ENCODE measurements around the gene AQP5.
"Not testable (repeated sequence)": the region's sequence is repeated elsewhere in the genome, so short reads cannot be mapped to it uniquely, and the experiment has no call there.

The AQP5 gene

DNA sequence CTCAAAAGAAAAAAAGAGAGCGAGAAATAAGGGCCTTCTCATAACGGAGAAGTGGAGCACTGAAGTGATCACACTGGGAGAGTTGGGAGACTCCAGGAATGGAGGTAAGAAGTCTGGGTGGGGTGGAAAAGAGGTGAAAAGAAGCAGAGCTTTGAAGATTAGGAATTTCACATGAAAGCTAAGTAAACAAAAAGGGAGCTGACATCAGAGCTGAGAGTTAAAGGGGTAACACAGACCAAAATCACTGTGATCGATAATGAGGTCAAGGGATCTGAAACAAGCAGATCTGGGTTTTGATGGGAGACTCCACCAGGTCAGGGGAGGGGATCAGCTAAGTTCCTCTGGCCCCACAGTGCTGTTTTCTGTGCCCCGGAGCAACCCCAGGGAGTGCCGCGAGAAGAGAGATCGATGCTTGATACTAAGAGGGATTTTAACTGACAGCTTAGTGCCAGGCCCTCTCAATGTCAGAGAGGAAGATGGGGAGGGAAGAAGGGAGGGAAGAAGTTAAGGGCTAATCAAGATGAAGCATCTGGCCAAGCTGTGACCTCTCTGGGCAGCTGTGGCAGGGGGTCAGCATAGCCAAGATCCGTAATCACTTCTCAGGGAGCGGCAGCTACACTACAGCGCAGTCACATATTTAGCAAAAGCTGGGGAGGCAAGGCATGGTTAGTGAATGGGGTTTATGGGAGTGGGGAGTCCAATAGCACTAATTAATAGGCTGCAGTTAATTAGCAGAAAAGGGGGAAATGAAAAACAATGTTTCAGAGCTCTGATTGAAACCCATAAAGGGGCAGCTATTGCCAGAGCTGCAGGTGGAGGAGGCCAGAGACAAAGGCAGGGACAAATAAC is 19.1 kb downstream of the AQP5 start:
- Histone ChIP-seq H3K27ac (ENCODE audit: low read length) (no peak overlapping the region), H3K4me3 (ENCODE audit: low read length) (no peak overlapping the region), H3K36me3 (ENCODE audit: control insufficient read depth, low read depth, low read length) (no peaks in the 10 kb centered on the region), H3K27me3 (ENCODE audit: control insufficient read depth, insufficient read depth, low read length) (no peaks in the 10 kb centered on the region), H3K4me1 (ENCODE audit: control insufficient read depth, low read depth, low read length) (peaks cover 14% of the 10 kb centered on the region), H3K9me3 (ENCODE audit: control insufficient read depth, low read depth, low read length) (no peaks in the 10 kb centered on the region), H3K9ac (ENCODE audit: low read length) (no peak overlapping the region)

DNA sequence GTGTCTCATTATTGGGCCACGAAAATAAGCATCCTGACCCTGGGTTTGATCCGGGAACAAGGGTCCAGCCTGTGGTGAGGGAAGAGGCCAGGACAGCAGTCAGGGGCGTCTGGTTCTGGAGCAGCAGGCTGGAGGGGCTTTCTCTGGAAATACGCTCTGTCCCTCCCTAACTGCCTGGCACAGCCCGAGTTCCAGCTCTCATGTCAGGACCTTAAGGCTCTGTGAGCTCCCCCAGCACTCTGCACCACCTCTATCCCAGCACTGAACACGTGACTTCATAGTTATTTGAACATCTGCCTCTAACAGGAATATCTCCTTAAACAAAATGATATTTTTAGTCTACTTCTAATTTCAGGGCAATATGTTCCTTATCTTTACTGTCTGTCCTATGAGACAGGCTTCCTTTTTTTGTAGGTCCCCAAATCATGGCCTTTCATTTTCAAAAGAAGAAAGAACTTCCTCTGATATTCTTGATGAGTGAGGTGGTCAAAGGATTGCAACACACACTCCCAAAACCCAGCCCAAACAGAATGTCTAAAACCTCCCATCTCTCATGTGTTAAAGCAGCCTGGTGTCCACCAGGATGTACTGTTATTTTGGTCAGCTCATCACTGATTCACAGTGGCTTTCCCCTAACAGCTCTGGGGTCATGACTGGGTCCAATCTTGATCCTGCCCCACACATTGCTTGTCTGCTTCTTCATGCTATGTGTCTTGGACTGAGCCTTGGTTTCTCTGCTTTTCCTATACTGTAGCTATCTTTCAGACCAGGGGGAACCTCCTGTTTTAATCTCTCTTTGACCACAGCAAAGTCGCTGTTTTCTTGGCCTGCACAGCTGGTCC is 20.8 kb downstream of the AQP5 start:
- Histone ChIP-seq H3K27ac (ENCODE audit: low read length) (no peak overlapping the region), H3K4me1 (ENCODE audit: control insufficient read depth, low read depth, low read length) (peaks cover 17% of the 10 kb centered on the region), H3K4me3 (ENCODE audit: low read length) (no peak overlapping the region), H3K27me3 (ENCODE audit: control insufficient read depth, insufficient read depth, low read length) (no peaks in the 10 kb centered on the region), H3K36me3 (ENCODE audit: control insufficient read depth, low read depth, low read length) (peaks cover 3% of the 10 kb centered on the region), H3K9ac (ENCODE audit: low read length) (no peak overlapping the region), H3K9me3 (ENCODE audit: control insufficient read depth, low read depth, low read length) (no peaks in the 10 kb centered on the region)

DNA sequence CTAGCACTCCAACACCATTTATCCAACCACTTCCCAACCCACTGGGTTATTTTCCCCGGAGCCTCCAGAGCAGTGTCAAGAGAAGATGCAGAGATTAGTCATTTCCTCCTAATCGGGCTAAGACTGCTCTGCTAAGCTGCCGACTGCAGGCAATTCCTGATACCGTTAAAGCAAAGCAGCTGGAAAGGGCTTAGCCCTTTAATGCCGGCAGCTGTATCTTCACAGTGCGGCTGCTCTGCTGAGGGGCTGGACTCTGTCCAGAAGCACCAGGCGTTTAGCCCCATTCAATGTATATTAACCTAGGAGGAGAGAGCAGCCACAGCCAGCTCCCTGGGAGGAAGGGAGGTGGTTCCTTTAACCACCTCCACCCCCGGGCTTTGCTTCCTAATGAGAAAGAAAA is 22.2 kb downstream of the AQP5 start:
- Histone ChIP-seq H3K36me3 (ENCODE audit: control insufficient read depth, low read depth, low read length) (peaks cover 15% of the 10 kb centered on the region), H3K4me1 (ENCODE audit: control insufficient read depth, low read depth, low read length) (peaks cover 13% of the 10 kb centered on the region), H3K9me3 (ENCODE audit: control insufficient read depth, low read depth, low read length) (no peaks in the 10 kb centered on the region), H3K27ac (ENCODE audit: low read length) (no peak overlapping the region), H3K4me3 (ENCODE audit: low read length) (no peak overlapping the region), H3K27me3 (ENCODE audit: control insufficient read depth, insufficient read depth, low read length) (no peaks in the 10 kb centered on the region), H3K9ac (ENCODE audit: low read length) (no peak overlapping the region)

DNA sequence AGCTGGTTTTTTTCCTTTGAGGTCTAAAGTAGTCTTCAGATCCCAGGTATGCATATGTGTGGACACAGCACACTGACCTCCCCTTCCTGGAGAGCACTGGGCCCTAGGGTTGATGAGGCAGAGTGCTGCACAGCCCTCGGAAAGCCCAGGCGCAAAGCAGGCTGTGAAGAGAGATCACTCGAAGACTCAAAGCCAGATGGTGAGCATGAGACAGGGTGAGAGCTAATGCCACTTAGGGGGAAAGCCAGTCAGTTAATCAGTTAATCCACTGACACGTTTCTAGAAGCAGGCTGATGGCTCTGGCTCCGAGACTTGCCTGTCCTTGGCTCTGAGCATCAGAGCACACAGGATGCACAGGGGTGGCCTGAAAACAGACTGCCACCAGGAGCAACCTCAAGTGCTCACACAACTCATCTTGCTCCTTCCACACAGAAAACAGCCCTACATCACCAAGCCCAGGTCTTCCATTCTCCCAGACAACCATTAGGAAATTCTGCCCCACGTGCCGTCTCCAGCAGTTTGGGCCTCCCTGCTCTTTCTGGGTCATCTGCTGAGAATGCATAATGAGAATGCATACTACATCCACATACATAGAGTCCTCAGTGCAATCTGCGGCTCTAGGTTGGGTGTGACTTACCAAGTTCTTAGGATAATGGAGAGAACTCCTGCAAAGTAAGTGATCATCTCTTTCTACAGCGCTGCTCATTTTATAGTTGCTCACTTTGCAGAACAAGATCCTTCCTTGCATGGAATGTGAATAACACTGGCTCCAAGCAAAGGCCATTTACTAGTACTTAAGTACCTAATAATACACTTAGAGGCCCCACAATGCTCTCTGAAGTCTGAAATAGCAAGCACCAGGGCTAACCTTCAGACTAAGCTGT is 23.0 kb downstream of the AQP5 start:
- Histone ChIP-seq H3K27me3 (ENCODE audit: control insufficient read depth, insufficient read depth, low read length) (no peaks in the 10 kb centered on the region), H3K27ac (ENCODE audit: low read length) (no peak overlapping the region), H3K9me3 (ENCODE audit: control insufficient read depth, low read depth, low read length) (no peaks in the 10 kb centered on the region), H3K4me3 (ENCODE audit: low read length) (no peak overlapping the region), H3K36me3 (ENCODE audit: control insufficient read depth, low read depth, low read length) (peaks cover 21% of the 10 kb centered on the region), H3K4me1 (ENCODE audit: control insufficient read depth, low read depth, low read length) (peaks cover 6% of the 10 kb centered on the region), H3K9ac (ENCODE audit: low read length) (no peak overlapping the region)

DNA sequence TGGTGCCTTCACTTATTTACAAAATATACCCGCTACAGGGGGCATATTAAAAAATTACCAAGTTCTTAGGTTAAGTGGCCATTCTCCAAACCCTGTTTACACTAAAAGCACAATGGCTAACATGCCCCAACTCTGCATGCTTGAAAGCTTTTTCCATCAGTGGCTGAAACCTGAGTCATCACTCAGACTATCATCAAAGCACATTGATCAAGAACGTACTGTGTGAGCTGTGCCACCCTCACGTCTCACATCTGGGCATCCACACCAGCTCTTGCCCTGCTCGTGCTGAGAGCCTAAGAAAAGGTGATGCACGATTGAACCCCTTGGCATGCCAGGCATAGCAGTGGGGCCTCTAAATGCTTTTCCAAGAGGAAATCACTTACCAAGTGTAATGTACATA is 24.3 kb downstream of the AQP5 start:
- H3K9me3 ChIP-seq (ENCODE audit: control insufficient read depth, low read depth, low read length), result no peaks in the 10 kb centered on the region
- H3K9ac ChIP-seq (ENCODE audit: low read length), result no peak overlapping the region
- peaks cover 5% of the 10 kb centered on the region for H3K4me1 ChIP-seq (ENCODE audit: control insufficient read depth, low read depth, low read length)
- no peaks in the 10 kb centered on the region for H3K27me3 ChIP-seq (ENCODE audit: control insufficient read depth, insufficient read depth, low read length)
- H3K36me3 ChIP-seq (ENCODE audit: control insufficient read depth, low read depth, low read length), result peaks cover 33% of the 10 kb centered on the region
- no peak overlapping the region for H3K4me3 ChIP-seq (ENCODE audit: low read length)
- no peak overlapping the region for H3K27ac ChIP-seq (ENCODE audit: low read length)

DNA sequence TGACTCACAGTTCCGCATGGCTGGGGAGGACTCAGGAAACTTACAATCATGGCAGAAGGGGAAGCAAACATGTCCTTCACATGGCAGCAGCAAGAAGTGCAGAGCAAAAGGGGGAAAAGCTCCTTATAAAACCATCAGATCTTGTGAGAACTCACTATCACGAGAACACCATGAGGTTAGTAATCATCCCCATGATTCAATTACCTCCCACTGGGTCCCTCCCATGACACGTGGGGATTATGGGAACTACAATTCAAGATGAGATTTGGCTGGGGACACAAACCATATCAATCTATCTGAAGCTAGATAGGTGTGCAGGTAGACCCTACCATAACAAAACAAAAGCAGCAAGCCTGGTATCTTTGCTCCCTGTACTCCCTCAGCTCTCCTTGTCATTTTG is 24.8 kb downstream of the AQP5 start:
- H3K36me3 ChIP-seq (ENCODE audit: control insufficient read depth, low read depth, low read length), result peaks cover 35% of the 10 kb centered on the region
- not testable (repeated sequence) for H3K27ac ChIP-seq (ENCODE audit: low read length); H3K4me1 ChIP-seq (ENCODE audit: control insufficient read depth, low read depth, low read length); H3K4me3 ChIP-seq (ENCODE audit: low read length); H3K27me3 ChIP-seq (ENCODE audit: control insufficient read depth, insufficient read depth, low read length); H3K9ac ChIP-seq (ENCODE audit: low read length); H3K9me3 ChIP-seq (ENCODE audit: control insufficient read depth, low read depth, low read length)

DNA sequence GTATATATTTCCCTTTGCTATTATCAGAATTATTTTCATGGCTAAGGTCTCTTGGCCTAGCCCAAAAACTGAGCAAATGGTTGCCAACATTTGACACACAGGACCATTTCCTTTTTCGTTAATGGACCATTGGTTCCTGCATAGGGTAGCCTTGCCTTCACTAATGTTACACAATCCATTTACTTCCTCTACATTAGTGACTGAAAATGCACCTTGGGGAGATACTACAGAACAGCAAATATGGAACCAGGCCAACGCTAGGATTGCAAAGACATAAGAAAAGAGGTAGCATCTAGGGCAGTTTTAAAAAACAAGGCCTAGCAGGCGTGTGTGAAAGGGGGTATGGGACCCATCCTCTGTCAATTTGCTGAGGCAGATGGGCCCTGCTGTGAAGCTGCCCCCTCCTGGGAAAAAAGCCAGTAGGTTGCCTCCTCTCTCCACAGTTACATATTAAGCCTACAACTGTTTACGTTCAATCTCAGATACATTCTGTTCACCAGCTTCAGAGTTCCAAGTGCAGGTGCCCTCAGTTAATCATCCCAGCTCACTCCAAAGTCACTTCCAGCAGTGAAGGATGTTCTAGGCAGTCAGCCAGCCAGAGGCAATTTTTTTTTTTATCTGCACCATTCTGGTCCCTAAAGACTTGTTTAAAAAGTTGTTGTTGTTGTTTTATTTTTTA is 26.1 kb downstream of the AQP5 start:
- Histone ChIP-seq H3K4me3 (ENCODE audit: low read length) (no peak overlapping the region), H3K27me3 (ENCODE audit: control insufficient read depth, insufficient read depth, low read length) (no peaks in the 10 kb centered on the region), H3K9ac (ENCODE audit: low read length) (no peak overlapping the region), H3K36me3 (ENCODE audit: control insufficient read depth, low read depth, low read length) (peaks cover 47% of the 10 kb centered on the region), H3K4me1 (ENCODE audit: control insufficient read depth, low read depth, low read length) (peaks cover 5% of the 10 kb centered on the region), H3K27ac (ENCODE audit: low read length) (no peak overlapping the region), H3K9me3 (ENCODE audit: control insufficient read depth, low read depth, low read length) (no peaks in the 10 kb centered on the region)

DNA sequence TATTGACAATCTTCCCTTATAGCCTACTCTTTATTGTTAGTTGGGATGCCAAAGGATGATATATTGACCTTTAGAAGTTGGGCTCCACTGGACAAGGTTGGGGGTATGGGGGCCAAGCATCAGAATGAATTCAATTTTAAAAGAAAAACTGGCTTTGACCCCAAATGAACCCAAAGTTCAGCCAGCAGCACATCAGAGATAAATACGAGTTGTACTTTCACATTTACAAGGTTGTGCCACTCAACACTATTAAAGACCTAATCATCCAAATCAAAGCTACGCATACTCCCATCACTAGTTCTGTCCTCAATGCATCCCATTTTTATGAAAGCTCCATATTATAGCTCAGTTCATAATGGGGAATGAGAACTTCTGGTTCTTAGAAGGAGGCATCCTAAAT is 27.7 kb downstream of the AQP5 start:
- not testable (repeated sequence) for H3K27me3 ChIP-seq (ENCODE audit: control insufficient read depth, insufficient read depth, low read length); H3K4me1 ChIP-seq (ENCODE audit: control insufficient read depth, low read depth, low read length); H3K4me3 ChIP-seq (ENCODE audit: low read length); H3K9me3 ChIP-seq (ENCODE audit: control insufficient read depth, low read depth, low read length); H3K9ac ChIP-seq (ENCODE audit: low read length); H3K27ac ChIP-seq (ENCODE audit: low read length)
- peaks cover 59% of the 10 kb centered on the region for H3K36me3 ChIP-seq (ENCODE audit: control insufficient read depth, low read depth, low read length)

DNA sequence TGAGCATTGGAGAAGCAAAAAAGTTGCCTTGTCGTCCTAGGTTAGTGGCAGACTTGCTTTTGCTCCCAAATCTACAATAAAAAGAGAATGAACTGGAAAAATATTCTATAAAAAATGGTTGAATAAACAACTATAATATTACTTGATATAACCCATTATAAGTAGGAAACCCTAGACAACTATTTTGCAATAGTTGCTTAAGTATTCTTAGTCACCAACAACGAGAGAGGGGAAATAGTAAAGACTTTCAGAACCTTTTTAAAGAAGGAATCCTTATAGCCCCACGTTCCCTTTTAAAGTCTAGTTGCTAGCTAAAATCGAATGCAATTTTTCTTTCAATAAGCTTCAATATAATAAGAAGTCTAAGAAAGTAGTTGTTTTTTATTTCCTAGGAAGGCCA is 28.6 kb downstream of the AQP5 start:
- Histone ChIP-seq H3K27ac (ENCODE audit: low read length) (no peak overlapping the region), H3K4me3 (ENCODE audit: low read length) (no peak overlapping the region), H3K4me1 (ENCODE audit: control insufficient read depth, low read depth, low read length) (peaks cover 5% of the 10 kb centered on the region), H3K27me3 (ENCODE audit: control insufficient read depth, insufficient read depth, low read length) (no peaks in the 10 kb centered on the region), H3K9ac (ENCODE audit: low read length) (no peak overlapping the region), H3K36me3 (ENCODE audit: control insufficient read depth, low read depth, low read length) (peaks cover 68% of the 10 kb centered on the region), H3K9me3 (ENCODE audit: control insufficient read depth, low read depth, low read length) (no peaks in the 10 kb centered on the region)

DNA sequence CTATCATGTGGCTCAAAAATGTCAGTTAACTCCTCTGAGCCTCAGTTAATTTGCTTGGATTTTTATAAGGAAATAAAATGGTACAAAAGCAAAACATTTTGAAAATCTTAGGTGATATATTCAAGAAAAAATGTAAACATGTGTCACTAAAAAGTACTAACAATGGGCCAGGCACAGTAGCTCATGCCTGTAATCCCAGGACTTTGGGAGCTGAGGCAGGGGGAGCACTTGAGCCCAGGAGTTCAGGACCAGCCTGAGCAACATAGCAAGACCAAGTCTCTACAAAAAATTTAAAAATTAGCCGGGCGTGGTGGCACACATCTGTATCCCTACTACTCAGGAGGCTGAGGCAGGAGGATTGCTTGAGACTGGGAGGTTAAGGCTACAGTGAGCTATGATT is 36.8 kb downstream of the AQP5 start:
- no peaks in the 10 kb centered on the region for H3K27me3 ChIP-seq (ENCODE audit: control insufficient read depth, insufficient read depth, low read length)
- no peak overlapping the region for H3K9ac ChIP-seq (ENCODE audit: low read length)
- no peak overlapping the region for H3K4me3 ChIP-seq (ENCODE audit: low read length)
- H3K27ac ChIP-seq (ENCODE audit: low read length), result no peak overlapping the region
- peaks cover 73% of the 10 kb centered on the region for H3K36me3 ChIP-seq (ENCODE audit: control insufficient read depth, low read depth, low read length)
- H3K9me3 ChIP-seq (ENCODE audit: control insufficient read depth, low read depth, low read length), result no peaks in the 10 kb centered on the region
- no peaks in the 10 kb centered on the region for H3K4me1 ChIP-seq (ENCODE audit: control insufficient read depth, low read depth, low read length)

DNA sequence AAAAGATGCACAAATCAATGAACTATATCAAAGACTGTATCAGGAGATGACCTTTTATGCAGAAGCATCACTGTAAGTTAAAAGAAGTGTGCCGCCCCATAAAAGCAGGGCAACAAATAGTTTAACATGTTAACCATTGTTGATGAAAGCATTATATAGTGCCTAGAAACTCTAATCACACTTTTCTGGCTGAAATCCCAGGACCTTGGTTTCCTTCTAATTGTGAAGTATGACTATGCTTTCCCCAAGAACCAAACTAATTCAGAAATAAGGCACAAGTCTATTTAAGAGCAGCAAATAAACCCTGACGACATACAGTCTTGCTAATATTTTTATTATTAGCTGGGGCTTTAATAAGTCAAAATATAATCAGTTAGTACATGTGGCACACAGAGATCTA is 41.9 kb downstream of the AQP5 start:
- Histone ChIP-seq H3K27ac (ENCODE audit: low read length) (no peak overlapping the region), H3K4me3 (ENCODE audit: low read length) (no peak overlapping the region), H3K4me1 (ENCODE audit: control insufficient read depth, low read depth, low read length) (no peaks in the 10 kb centered on the region)

More for the DNA sequence above, 41.9 kb downstream of the AQP5 start:
- H3K36me3 ChIP-seq (ENCODE audit: control insufficient read depth, low read depth, low read length), result peaks cover 73% of the 10 kb centered on the region
- no peak overlapping the region for H3K9ac ChIP-seq (ENCODE audit: low read length)
- H3K27me3 ChIP-seq (ENCODE audit: control insufficient read depth, insufficient read depth, low read length), result no peaks in the 10 kb centered on the region
- H3K9me3 ChIP-seq (ENCODE audit: control insufficient read depth, low read depth, low read length), result no peaks in the 10 kb centered on the region

All from iPS-18a (cell line).